GM23338 (cell line): ENCODE measurements around the gene ANKRD13C.

Experiments
- CREB1 ChIP-seq: fragments of 250-450 bp; sonication (Bioruptor Pico); IDR thresholded peaks from 2 replicates; pipeline ENCODE4 v1.5.0; 2020; ENCODE audit warnings: low read depth, mild to moderate bottlenecking, moderate library complexity
- CTCF ChIP-seq, 2 experiments: fragments of 200-600 bp in 1 of 2; sonication (generic) in 1 of 2; conservative IDR thresholded peaks; 2 replicates each; pipeline versions ENCODE4 v1.5.1 to v1.6.1; 2016 to 2017; ENCODE audit warnings: antibody characterized with exemption in 2 of 2, low read depth in 2 of 2, mild to moderate bottlenecking in 2 of 2, moderate library complexity in 1 of 2
- EZH2 ChIP-seq: fragments of 200-600 bp; sonication (generic); IDR thresholded peaks from one replicate; pipeline ENCODE4 v1.8.0; 2017; ENCODE audit warnings: antibody characterized with exemption, mild to moderate bottlenecking, low read depth; ENCODE audit not compliant: unreplicated experiment
- JUNB ChIP-seq: IDR thresholded peaks from one replicate; pipeline ENCODE4 v1.6.1; 2016; ENCODE audit warnings: antibody characterized with exemption; ENCODE audit not compliant: unreplicated experiment
- NANOG ChIP-seq: IDR thresholded peaks from 2 replicates; pipeline ENCODE4 v1.6.1; 2016; ENCODE audit warnings: antibody characterized with exemption, borderline replicate concordance
- ZNF331 ChIP-seq: fragments of 250-450 bp; sonication (Bioruptor Pico); IDR thresholded peaks from 2 replicates; pipeline ENCODE4 v1.5.0; 2020; ENCODE audit warnings: low read depth, mild to moderate bottlenecking, moderate library complexity

- TF ChIP-seq CTCF (conservative IDR thresholded peaks at IDR 0.05; ENCODE audit: low read depth in 2 of 2) = no peak
- no peak for TF ChIP-seq ZNF331 (CRISPR knock-in tag)
- no peak for TF ChIP-seq EZH2
- no peak for TF ChIP-seq JUNB
- no peak for TF ChIP-seq CREB1 (CRISPR knock-in tag)
- no peak for TF ChIP-seq NANOG
Measured at GRCh38 chr1:70353044-70353443, 1.5 kb downstream of the ANKRD13C start.
